HepG2 (cell line): ENCODE results near the gene UBE2R2. TPM values are rescaled to one million over a fixed set of nuclear protein-coding genes. Genes with fewer than 3 reads are reported as not detected.

Source experiments
- ATAC-seq: fragments of 200-7000 bp; cut with Tn5 transposase; 3 replicates; pipeline ENCODE4 v1.9.1; 2020; ENCODE audit warnings: mild to moderate bottlenecking, moderate library complexity
- BruUV-seq: library from RNA; stranded (reverse); fragments of 400-500 nt; replicated peaks from 2 replicates; lab custom pipeline; 2021; lab: Mats Ljungman, UMichigan
- CTCF ChIA-PET: fragments of 300-600 bp; formaldehyde crosslinking; extraction: SDS; loops from one replicate; lab custom pipeline; 2021; ENCODE audit warnings: low total read pairs, inconsistent platforms, low intra/inter-chr PET ratio; lab: Yijun Ruan, JAX
- POLR2A ChIA-PET: fragments of 350-600 bp; sonication (Branson Sonifier 250); formaldehyde crosslinking; loops from one replicate; lab custom pipeline; 2020; ENCODE audit warnings: antibody characterized with exemption, inconsistent platforms; lab: Yijun Ruan, JAX
- DNase-seq: peaks from one replicate; pipeline ENCODE4 v3.0.0-alpha.2; 2015; ENCODE audit warnings: low spot score
- FAIRE-seq: peaks from 3 replicates; lab custom pipeline; 2011; peaks lifted over from hg19 to GRCh38; lab: Jason Lieb, UNC
- H2AFZ ChIP-seq: one replicate; pipeline ENCODE4 v1.6.1; 2011; ENCODE audit warnings: low read length, inconsistent platforms
- H3K27ac ChIP-seq: fragments of 300-600 bp; 3 replicates; pipeline ENCODE4 v1.8.0; 2011; ENCODE audit warnings: mixed run types, mild to moderate bottlenecking, mixed read lengths, low read length, inconsistent platforms; ENCODE audit not compliant: insufficient read depth; ENCODE audit errors: extremely low read length
- H3K27me3 ChIP-seq, 2 experiments: fragments of 200-600 bp in 1 of 2; 2 replicates in 1 of 2; 3 replicates in 1 of 2; pipeline versions ENCODE4 v1.6.0 to v1.8.0; 2011; ENCODE audit warnings: low read length in 2 of 2, mild to moderate bottlenecking in 2 of 2, moderate library complexity in 2 of 2, inconsistent platforms in 1 of 2; ENCODE audit not compliant: insufficient read depth in 2 of 2, control insufficient read depth in 1 of 2
- H3K36me3 ChIP-seq, 2 experiments: fragments of 200-600 bp in 1 of 2; replicated peaks in 1 of 2; 2 replicates in 1 of 2; 3 replicates in 1 of 2; pipeline versions ENCODE4 v1.5.1 to v1.8.0; 2011; ENCODE audit warnings: low read length in 2 of 2, inconsistent platforms in 1 of 2; ENCODE audit not compliant: insufficient read depth in 2 of 2, control insufficient read depth in 1 of 2
- H3K4me1 ChIP-seq: 2 replicates; pipeline ENCODE4 v1.5.1; 2012; ENCODE audit warnings: low read length, inconsistent platforms; ENCODE audit not compliant: insufficient read depth
- H3K4me2 ChIP-seq: 2 replicates; pipeline ENCODE4 v1.6.0; 2011; ENCODE audit warnings: low read depth, low read length, inconsistent platforms
- H3K4me3 ChIP-seq, 3 experiments: fragments of 200-600 bp in 1 of 3; sonication (generic), shearing (Covaris generic) in 1 of 3; replicated peaks in 1 of 3; 2 replicates each; pipeline ENCODE4 v1.5.1; 2011 to 2016; ENCODE audit warnings: low read length in 3 of 3, inconsistent platforms in 2 of 3, low read depth in 2 of 3, mild to moderate bottlenecking in 2 of 3, control low read depth in 1 of 3, mixed read lengths in 1 of 3; ENCODE audit not compliant: insufficient read depth in 1 of 3
- H3K79me2 ChIP-seq: one replicate; pipeline ENCODE4 v1.6.1; 2011; ENCODE audit warnings: low read length, inconsistent platforms; ENCODE audit not compliant: insufficient read depth
- H3K9ac ChIP-seq: 2 replicates; pipeline ENCODE4 v1.6.0; 2011; ENCODE audit warnings: mild to moderate bottlenecking, low read depth, low read length, inconsistent platforms; ENCODE audit not compliant: insufficient read depth
- H3K9me3 ChIP-seq: 2 replicates; pipeline ENCODE4 v1.5.1; 2012; ENCODE audit warnings: mild to moderate bottlenecking, low read length
- H4K20me1 ChIP-seq: 2 replicates; pipeline ENCODE4 v1.6.0; 2011; ENCODE audit warnings: inconsistent platforms, mild to moderate bottlenecking, low read length, moderate library complexity; ENCODE audit not compliant: insufficient read depth
- ARNT2 ChIP-seq: sonication (generic); formaldehyde crosslinking; IDR thresholded peaks from 2 replicates; pipeline ENCODE4 v1.8.0; 2022; ENCODE audit warnings: mild to moderate bottlenecking, low read depth, missing genetic modification reagents, moderate library complexity
- EP300 ChIP-seq, 3 experiments: sonication (generic) in 1 of 3; formaldehyde crosslinking in 1 of 3; IDR thresholded peaks; 2 replicates each; pipeline versions ENCODE4 v1.5.1 to v1.6.1; 2011 to 2020; ENCODE audit warnings: low read depth in 2 of 3, low read length in 2 of 3, borderline replicate concordance in 1 of 3, improper control_type of control experiment in 1 of 3, mild to moderate bottlenecking in 1 of 3, missing genetic modification reagents in 1 of 3, moderate library complexity in 1 of 3
- FOXA3 ChIP-seq: IDR thresholded peaks from 2 replicates; pipeline ENCODE4 v1.6.1; 2016; ENCODE audit warnings: missing genetic modification reagents, missing compliant biosample characterization
- HOXA7 ChIP-seq: sonication (generic); formaldehyde crosslinking; IDR thresholded peaks from 2 replicates; pipeline ENCODE4 v1.8.1; 2022; ENCODE audit warnings: mild to moderate bottlenecking, missing genetic modification reagents, moderate library complexity
- JUNB ChIP-seq: sonication (generic); formaldehyde crosslinking; IDR thresholded peaks from 2 replicates; pipeline ENCODE4 v1.8.0; 2022; ENCODE audit warnings: missing genetic modification reagents, mild to moderate bottlenecking, borderline replicate concordance
- NFE2L1 ChIP-seq: sonication (generic); formaldehyde crosslinking; IDR thresholded peaks from 2 replicates; pipeline ENCODE4 v1.4.0; 2020; ENCODE audit warnings: missing genetic modification reagents, mild to moderate bottlenecking, borderline replicate concordance
- RARG ChIP-seq: sonication (generic); formaldehyde crosslinking; IDR thresholded peaks from 2 replicates; pipeline ENCODE4 v1.4.0; 2020; ENCODE audit warnings: low read depth, mild to moderate bottlenecking, missing genetic modification reagents
- RORA ChIP-seq: sonication (generic); formaldehyde crosslinking; IDR thresholded peaks from 2 replicates; pipeline ENCODE4 v1.5.0; 2020; ENCODE audit warnings: mild to moderate bottlenecking, missing genetic modification reagents, moderate library complexity
- SIX4 ChIP-seq: sonication (generic); formaldehyde crosslinking; IDR thresholded peaks from 2 replicates; pipeline ENCODE4 v1.4.0; 2020; ENCODE audit warnings: missing genetic modification reagents
- SOX6 ChIP-seq, 2 experiments: fragments of 450-650 bp in 1 of 2; sonication (generic) in 1 of 2; formaldehyde crosslinking in 1 of 2; IDR thresholded peaks; 2 replicates each; pipeline versions ENCODE4 v1.4.0 to v1.6.1; 2017 to 2020; ENCODE audit warnings: antibody characterized with exemption in 1 of 2, mild to moderate bottlenecking in 1 of 2, missing genetic modification reagents in 1 of 2
- SRF ChIP-seq: IDR thresholded peaks from 2 replicates; pipeline ENCODE4 v1.6.1; 2011; ENCODE audit warnings: mild to moderate bottlenecking, low read depth, low read length, moderate library complexity
- YY1 ChIP-seq: IDR thresholded peaks from 2 replicates; pipeline ENCODE4 v1.6.1; 2011; ENCODE audit warnings: low read length, low read depth, moderate library complexity, mild to moderate bottlenecking; ENCODE audit not compliant: insufficient read depth, insufficient replicate concordance
- ZNF547 ChIP-seq: sonication (generic); formaldehyde crosslinking; IDR thresholded peaks from 2 replicates; pipeline ENCODE4 v1.5.1; 2020; ENCODE audit warnings: mild to moderate bottlenecking, missing genetic modification reagents
- WGBS: methylation state at CpG from one replicate; pipeline ENCODE4 v1.1.6; 2017; ENCODE audit warnings: low lambda C conversion rate; 5-methylcytosine and 5-hydroxymethylcytosine counted together
- in situ Hi-C: cut with HindIII; loops from 2 replicates; pipeline ENCODE4 v1.10.0; 2017; ENCODE audit warnings: low pct_unique_long_range_greater_than_20kb; ENCODE audit not compliant: extremely low pct_ligation_motif_present
- intact Hi-C: fragments of 100-400 bp; cut with micrococcal nuclease; formaldehyde crosslinking; loops from one replicate; pipeline ENCODE4 v1.10.0; 2022; ENCODE audit not compliant: unreplicated experiment
- polyA plus RNA-seq, 8 experiments: library from polyadenylated mRNA; depleted of rRNA in 3 of 8; stranded (reverse) in 7 of 8; unstranded in 1 of 8; fragments of >200 nt; fragmentation: Illumina TruSeq in 4 of 8; extraction: Trizol in 4 of 8; gene quantifications; 2 replicates each; pipeline versions ENCODE4 v1.2.1 to v1.2.3, GENCODE V29; 2011 to 2016; ENCODE audit warnings: low read depth in 4 of 8, missing spikeins in 1 of 8, mixed read lengths in 1 of 8; ENCODE audit not compliant: insufficient read depth in 1 of 8
- total RNA-seq, 5 experiments: library from RNA; depleted of rRNA; stranded (reverse); fragments of >200 nt; fragmentation: Illumina TruSeq; extraction: Trizol; gene quantifications; 2 replicates each; pipeline ENCODE4 v1.2.3, GENCODE V29; 2016; ENCODE audit warnings: low read depth in 1 of 5
- TF ChIP-seq, protein P1 (sequence below): sonication (generic); formaldehyde crosslinking; IDR thresholded peaks from 2 replicates; pipeline ENCODE4 v1.8.0; 2022; ENCODE audit warnings: mild to moderate bottlenecking, missing genetic modification reagents, moderate library complexity
- TF ChIP-seq, protein P2 (sequence below): sonication (generic); formaldehyde crosslinking; conservative IDR thresholded peaks from 2 replicates; pipeline ENCODE4 v1.4.0; 2020; ENCODE audit warnings: missing genetic modification reagents

Gene UBE2R2
- total and polyA plus RNA-seq, 2 of the 13 experiments (the other 11 are each of a cell fraction or from before 2014, with no cell fraction given): 14.8 to 20.9 TPM

DNA sequence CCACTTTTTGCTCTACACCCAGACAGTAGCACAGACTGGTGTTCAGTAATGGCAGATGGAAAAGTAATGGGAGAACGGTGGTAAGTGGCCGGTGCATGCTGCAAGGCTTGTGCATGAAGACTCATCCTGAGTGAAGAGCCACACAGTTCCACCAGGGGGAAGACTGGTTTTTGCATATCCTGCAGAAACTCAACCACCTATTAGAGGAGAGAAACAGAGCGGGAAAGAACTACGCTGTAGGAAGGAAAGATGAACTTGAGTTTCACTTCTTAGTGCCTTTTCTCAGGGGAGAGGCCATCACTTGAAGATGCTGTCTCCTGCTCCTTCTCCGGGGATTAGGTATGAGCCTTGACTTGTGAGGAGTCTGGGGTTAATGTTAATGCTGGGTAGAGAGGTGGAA is 31.0 kb upstream of the UBE2R2 start (continued):
- TF ChIP-seq, protein P1, sequence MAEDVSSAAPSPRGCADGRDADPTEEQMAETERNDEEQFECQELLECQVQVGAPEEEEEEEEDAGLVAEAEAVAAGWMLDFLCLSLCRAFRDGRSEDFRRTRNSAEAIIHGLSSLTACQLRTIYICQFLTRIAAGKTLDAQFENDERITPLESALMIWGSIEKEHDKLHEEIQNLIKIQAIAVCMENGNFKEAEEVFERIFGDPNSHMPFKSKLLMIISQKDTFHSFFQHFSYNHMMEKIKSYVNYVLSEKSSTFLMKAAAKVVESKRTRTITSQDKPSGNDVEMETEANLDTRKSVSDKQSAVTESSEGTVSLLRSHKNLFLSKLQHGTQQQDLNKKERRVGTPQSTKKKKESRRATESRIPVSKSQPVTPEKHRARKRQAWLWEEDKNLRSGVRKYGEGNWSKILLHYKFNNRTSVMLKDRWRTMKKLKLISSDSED (CRISPR knock-in tag): no peak
- no peak for TF ChIP-seq JUNB

DNA sequence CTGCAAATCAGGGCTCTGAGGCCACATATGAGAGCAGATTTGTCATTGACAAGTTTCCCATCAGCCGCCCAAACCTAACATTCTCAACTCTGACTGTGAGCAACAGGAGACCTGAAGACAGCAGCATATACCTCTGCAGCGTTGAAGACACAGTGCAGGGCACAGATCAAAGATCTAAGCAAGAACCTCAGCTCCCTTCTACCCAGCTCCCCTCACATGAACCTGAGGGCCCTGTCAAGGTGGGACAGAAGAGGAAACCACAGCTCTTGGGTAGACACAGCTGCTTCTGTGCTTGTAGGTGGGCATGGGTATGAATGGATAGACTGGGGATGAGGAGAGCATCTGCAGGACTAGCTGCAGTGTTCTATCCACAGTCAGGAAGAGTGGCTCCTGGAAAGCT is 30.3 kb upstream of the UBE2R2 start:
- TF ChIP-seq NFE2L1 (CRISPR knock-in tag) (no peak), HOXA7 (CRISPR knock-in tag) (no peak), SOX6 (IDR thresholded peaks at IDR 0.05) (no peak), SOX6 (CRISPR knock-in tag; IDR thresholded peaks at IDR 0.05) (no peak), FOXA3 (CRISPR knock-in tag) (no peak), ARNT2 (CRISPR knock-in tag) (no peak), ZNF547 (no peak), SIX4 (CRISPR knock-in tag) (no peak), SRF (no peak), YY1 (no peak), RORA (CRISPR knock-in tag) (no peak), EP300 (IDR thresholded peaks at IDR 0.05; ENCODE audit: low read depth in 2 of 2, low read length in 2 of 2) (no peak), EP300 (CRISPR knock-in tag; IDR thresholded peaks at IDR 0.05; ENCODE audit: borderline replicate concordance) (no peak), RARG (no peak)
- TF ChIP-seq, protein P2, sequence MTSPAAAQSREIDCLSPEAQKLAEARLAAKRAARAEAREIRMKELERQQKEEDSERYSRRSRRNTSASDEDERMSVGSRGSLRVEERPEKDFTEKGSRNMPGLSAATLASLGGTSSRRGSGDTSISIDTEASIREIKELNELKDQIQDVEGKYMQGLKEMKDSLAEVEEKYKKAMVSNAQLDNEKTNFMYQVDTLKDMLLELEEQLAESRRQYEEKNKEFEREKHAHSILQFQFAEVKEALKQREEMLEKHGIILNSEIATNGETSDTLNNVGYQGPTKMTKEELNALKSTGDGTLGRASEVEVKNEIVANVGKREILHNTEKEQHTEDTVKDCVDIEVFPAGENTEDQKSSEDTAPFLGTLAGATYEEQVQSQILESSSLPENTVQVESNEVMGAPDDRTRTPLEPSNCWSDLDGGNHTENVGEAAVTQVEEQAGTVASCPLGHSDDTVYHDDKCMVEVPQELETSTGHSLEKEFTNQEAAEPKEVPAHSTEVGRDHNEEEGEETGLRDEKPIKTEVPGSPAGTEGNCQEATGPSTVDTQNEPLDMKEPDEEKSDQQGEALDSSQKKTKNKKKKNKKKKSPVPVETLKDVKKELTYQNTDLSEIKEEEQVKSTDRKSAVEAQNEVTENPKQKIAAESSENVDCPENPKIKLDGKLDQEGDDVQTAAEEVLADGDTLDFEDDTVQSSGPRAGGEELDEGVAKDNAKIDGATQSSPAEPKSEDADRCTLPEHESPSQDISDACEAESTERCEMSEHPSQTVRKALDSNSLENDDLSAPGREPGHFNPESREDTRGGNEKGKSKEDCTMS (CRISPR knock-in tag): no peak
- TF ChIP-seq, all 625 proteins: peak for 0

More for the DNA sequence above, 30.3 kb upstream of the UBE2R2 start:
- POLR2A ChIA-PET: no interaction called here
- no peak for DNase-seq
- Histone ChIP-seq H3K36me3 (no peaks in the 10 kb centered on the region), H4K20me1 (no peaks in the 10 kb centered on the region), H3K79me2 (no peaks in the 10 kb centered on the region), H3K4me2 (peak overlapping the region; percentile 64; the same call in 1 of the 2 replicates), H3K9me3 (no peaks in the 10 kb centered on the region), H3K4me1 (peaks cover 10% of the 10 kb centered on the region), H3K9ac (no peak overlapping the region), H2AFZ (no peak overlapping the region), H3K4me3 (no peak overlapping the region), H3K27ac (no peak overlapping the region), H3K27me3 (peaks cover 0 to 8% of the 10 kb centered on the region in 2 experiments; a peak in 1 of 5 replicates)
- CTCF ChIA-PET: interaction anchor here (1.6 kb wide), 1 partner anchor 65 kb away, joined by 10 read pairs; no protein-coding TSS in a partner anchor
- ATAC-seq: no peak; the same call in 2 of the 3 replicates
- BruUV-seq: no TSS peak
- in situ Hi-C loops: no loop called here
- intact Hi-C loops: loop anchor here (1.0 kb wide), 1 partner anchor 66 kb away; no protein-coding TSS in a partner anchor
- FAIRE-seq: no peak
- WGBS: 20% methylated on average over 2 of the region's 2 CpGs
